Karpas-422 (cell line): ENCODE measurements around the gene HCFC1R1. TPM values are rescaled to one million over a fixed set of nuclear protein-coding genes. Genes with fewer than 3 reads are reported as not detected.
A peak's percentile ranks its signal among the peaks of the same experiment; 100 is the strongest.

Experiments used
- DNase-seq: peaks from one replicate; pipeline ENCODE4 v3.0.0-alpha.2; 2015
- H2AFZ ChIP-seq: fragments of 200-600 bp; sonication (generic); 2 replicates; pipeline ENCODE4 v1.6.1; 2014; ENCODE audit warnings: antibody characterized with exemption, low read length, mixed read lengths
- H3K27ac ChIP-seq: fragments of 200-600 bp; sonication (generic); 2 replicates; pipeline ENCODE4 v1.5.1; 2014; ENCODE audit warnings: mild to moderate bottlenecking, low read length, moderate library complexity
- H3K27me3 ChIP-seq: fragments of 200-600 bp; sonication (generic); 2 replicates; pipeline ENCODE4 v1.6.1; 2014; ENCODE audit warnings: low read length, mixed read lengths
- H3K36me3 ChIP-seq: fragments of 200-600 bp; sonication (generic); 2 replicates; pipeline ENCODE4 v1.6.1; 2014; ENCODE audit warnings: low read length, mixed read lengths; ENCODE audit not compliant: insufficient read depth
- H3K4me1 ChIP-seq: fragments of 200-600 bp; sonication (generic); 2 replicates; pipeline ENCODE4 v1.6.1; 2014; ENCODE audit warnings: mild to moderate bottlenecking, low read length, mixed read lengths
- H3K4me2 ChIP-seq: fragments of 200-600 bp; sonication (generic); 2 replicates; pipeline ENCODE4 v1.6.1; 2014; ENCODE audit warnings: low read length, low read depth, mild to moderate bottlenecking; ENCODE audit not compliant: poor library complexity, severe bottlenecking
- H3K4me3 ChIP-seq: fragments of 200-600 bp; sonication (generic); 2 replicates; pipeline ENCODE4 v1.5.1; 2014; ENCODE audit warnings: mild to moderate bottlenecking, antibody characterized with exemption, low read length, mixed read lengths
- H3K79me2 ChIP-seq: fragments of 200-600 bp; sonication (generic); 2 replicates; pipeline ENCODE4 v1.6.1; 2014; ENCODE audit warnings: mild to moderate bottlenecking, low read length, mixed read lengths
- H3K9ac ChIP-seq: fragments of 200-600 bp; sonication (generic); 2 replicates; pipeline ENCODE4 v1.6.0; 2014; ENCODE audit warnings: low read length
- H3K9me2 ChIP-seq: fragments of 200-600 bp; sonication (generic), shearing (Covaris generic); replicated peaks from 2 replicates; pipeline ENCODE4 v1.6.0; 2014; ENCODE audit warnings: mild to moderate bottlenecking, low read length, moderate library complexity; ENCODE audit not compliant: insufficient read depth
- H3K9me3 ChIP-seq: fragments of 300-700, 200-600 bp; sonication (generic); 2 replicates; pipeline ENCODE4 v1.6.1; 2014; ENCODE audit warnings: low read length, mixed read lengths
- H4K20me1 ChIP-seq: fragments of 200-600 bp; sonication (generic); 2 replicates; pipeline ENCODE4 v1.6.1; 2014; ENCODE audit warnings: mild to moderate bottlenecking, antibody characterized with exemption, low read length, low read depth; ENCODE audit not compliant: insufficient read depth
- total RNA-seq: library from RNA; depleted of rRNA; stranded (reverse); fragments of >200 nt; shearing (Covaris generic); gene quantifications from 2 replicates; pipeline ENCODE4 v1.2.3, GENCODE V29; 2014; ENCODE audit warnings: low replicate concordance

The HCFC1R1 gene
- total RNA-seq, 1 experiment from 2014 or later, result 67.8 TPM

GRCh38 chr16:3019594-3020246 lies 4.0 kb downstream of the HCFC1R1 start:
- no peaks in the 10 kb centered on the region for H3K27me3 ChIP-seq
- H3K27ac ChIP-seq, result no peak overlapping the region
- H3K9me2 ChIP-seq, result no peaks in the 10 kb centered on the region
- H2AFZ ChIP-seq, result peak overlapping the region; percentile 84
- peak overlapping the region; percentile 78; the same call in 1 of the 2 replicates for H3K9ac ChIP-seq
- no peaks in the 10 kb centered on the region for H3K79me2 ChIP-seq
- DNase-seq, result no peak
- H3K4me2 ChIP-seq, result peak overlapping the region; percentile 82
- H3K36me3 ChIP-seq, result no peaks in the 10 kb centered on the region
- H4K20me1 ChIP-seq, result no peaks in the 10 kb centered on the region
- peak overlapping the region; percentile 70 for H3K4me3 ChIP-seq
- peaks cover 34% of the 10 kb centered on the region for H3K4me1 ChIP-seq
- H3K9me3 ChIP-seq, result no peaks in the 10 kb centered on the region

- Histone ChIP-seq H3K27ac (no peak within 1 kb of the TSS), H3K4me3 (no peak within 1 kb of the TSS), H3K4me2 (no peak within 1 kb of the TSS), H3K9me2 (no peaks in the 10 kb centered on the region), H3K27me3 (no peaks in the 10 kb centered on the region), H2AFZ (no peak within 1 kb of the TSS), H3K4me1 (peaks cover 29% of the 10 kb centered on the region), H3K79me2 (no peaks in the 10 kb centered on the region), H4K20me1 (no peaks in the 10 kb centered on the region), H3K9ac (no peak within 1 kb of the TSS), H3K36me3 (no peaks in the 10 kb centered on the region), H3K9me3 (no peaks in the 10 kb centered on the region)
- peak; percentile 65 for DNase-seq
Observed at GRCh38 chr16:3017794-3018506, 5.8 kb downstream of the HCFC1R1 start, which contains the start of gene CLDN6. Gene CLDN6, minus strand, starts transcription at chr16:3018183. Its CDS starts 2,162 bp downstream, at chr16:3016021.

GRCh38 chr16:3017344-3017743 lies 6.4 kb downstream of the HCFC1R1 start:
- no peaks in the 10 kb centered on the region for H4K20me1 ChIP-seq
- no peak overlapping the region for H3K4me2 ChIP-seq
- no peak overlapping the region for H2AFZ ChIP-seq
- no peak overlapping the region for H3K4me3 ChIP-seq
- H3K9me2 ChIP-seq, result no peaks in the 10 kb centered on the region
- no peaks in the 10 kb centered on the region for H3K79me2 ChIP-seq
- peaks cover 22% of the 10 kb centered on the region for H3K4me1 ChIP-seq
- no peak overlapping the region for H3K9ac ChIP-seq
- H3K27me3 ChIP-seq, result no peaks in the 10 kb centered on the region
- no peak for DNase-seq
- no peak overlapping the region for H3K27ac ChIP-seq
- no peaks in the 10 kb centered on the region for H3K9me3 ChIP-seq
- no peaks in the 10 kb centered on the region for H3K36me3 ChIP-seq

- Histone ChIP-seq H3K4me2 (no peak overlapping the region), H3K9me2 (no peaks in the 10 kb centered on the region), H3K36me3 (no peaks in the 10 kb centered on the region), H3K27me3 (no peaks in the 10 kb centered on the region), H3K9ac (no peak overlapping the region), H4K20me1 (no peaks in the 10 kb centered on the region), H2AFZ (no peak overlapping the region), H3K79me2 (no peaks in the 10 kb centered on the region), H3K4me3 (no peak overlapping the region), H3K4me1 (peaks cover 10% of the 10 kb centered on the region), H3K27ac (no peak overlapping the region), H3K9me3 (no peaks in the 10 kb centered on the region)
- DNase-seq, result no peak
Observed at GRCh38 chr16:3015865-3016521, 7.7 kb downstream of the HCFC1R1 start.

- Histone ChIP-seq H3K9ac (no peak overlapping the region), H3K27ac (no peak overlapping the region), H4K20me1 (no peaks in the 10 kb centered on the region), H3K79me2 (no peaks in the 10 kb centered on the region), H3K4me2 (no peak overlapping the region), H3K27me3 (no peaks in the 10 kb centered on the region), H3K9me3 (no peaks in the 10 kb centered on the region), H3K4me1 (peaks cover 2% of the 10 kb centered on the region), H3K4me3 (no peak overlapping the region), H3K9me2 (no peaks in the 10 kb centered on the region), H3K36me3 (no peaks in the 10 kb centered on the region), H2AFZ (no peak overlapping the region)
- DNase-seq, result no peak
Observed at GRCh38 chr16:3014971-3015370, 8.8 kb downstream of the HCFC1R1 start.

- no peaks in the 10 kb centered on the region for H3K27me3 ChIP-seq
- H3K79me2 ChIP-seq, result no peaks in the 10 kb centered on the region
- no peak overlapping the region for H3K9ac ChIP-seq
- H3K9me3 ChIP-seq, result no peaks in the 10 kb centered on the region
- H3K36me3 ChIP-seq, result no peaks in the 10 kb centered on the region
- H3K4me2 ChIP-seq, result no peak overlapping the region
- DNase-seq, result no peak
- H4K20me1 ChIP-seq, result no peaks in the 10 kb centered on the region
- H2AFZ ChIP-seq, result no peak overlapping the region
- no peak overlapping the region for H3K4me3 ChIP-seq
- no peak overlapping the region for H3K27ac ChIP-seq
- no peaks in the 10 kb centered on the region for H3K4me1 ChIP-seq
- no peaks in the 10 kb centered on the region for H3K9me2 ChIP-seq
Observed at GRCh38 chr16:3013998-3014690, 9.6 kb downstream of the HCFC1R1 start.

GRCh38 chr16:3013491-3013951 lies 10.2 kb downstream of the HCFC1R1 start:
- H3K27ac ChIP-seq, result no peak overlapping the region
- H3K9ac ChIP-seq, result no peak overlapping the region
- H3K36me3 ChIP-seq, result no peaks in the 10 kb centered on the region
- H3K4me2 ChIP-seq, result no peak overlapping the region
- no peak for DNase-seq
- H3K9me3 ChIP-seq, result no peaks in the 10 kb centered on the region
- H3K27me3 ChIP-seq, result no peaks in the 10 kb centered on the region
- H4K20me1 ChIP-seq, result no peaks in the 10 kb centered on the region
- no peaks in the 10 kb centered on the region for H3K4me1 ChIP-seq
- no peak overlapping the region for H3K4me3 ChIP-seq
- no peak overlapping the region for H2AFZ ChIP-seq
- no peaks in the 10 kb centered on the region for H3K9me2 ChIP-seq
- H3K79me2 ChIP-seq, result no peaks in the 10 kb centered on the region
